ENCODE measurements around the gene ZMPSTE24. TPM values are rescaled to one million over a fixed set of nuclear protein-coding genes. Genes with fewer than 3 reads are reported as not detected.

ZMPSTE24 gene
- total and polyA plus RNA-seq, 10 of the 15 experiments (the other 5 are each of a cell fraction or from before 2014, with no cell fraction given), result 21.5 to 84.4 (median 43.6) TPM

- TF ChIP-seq ETV6 (conservative IDR thresholded peaks at IDR 0.05 in 1 of 2, IDR thresholded peaks at IDR 0.05 in 1 of 2; ENCODE audit: borderline replicate concordance in 1 of 2, low read depth in 1 of 2) (no peak), SUPT20H (IDR thresholded peaks at IDR 0.05; ENCODE audit: borderline replicate concordance, control insufficient read depth, low read depth, low read length) (no peak), ZNF384 (IDR thresholded peaks at IDR 0.05; ENCODE audit: borderline replicate concordance, low read depth, low read length) (no peak), BACH1 (IDR thresholded peaks at IDR 0.05; ENCODE audit: borderline replicate concordance) (peak; percentile 39; the same call in 1 of the 2 replicates), BMI1 (IDR thresholded peaks at IDR 0.05; ENCODE audit: borderline replicate concordance) (no peak), ZNF207 (IDR thresholded peaks at IDR 0.05; ENCODE audit: borderline replicate concordance) (no peak), SMC3 (IDR thresholded peaks at IDR 0.05; ENCODE audit: borderline replicate concordance, low read length) (peak; percentile 74)
These were observed 57.3 kb downstream of the ZMPSTE24 start (continued) for GRCh38 chr1:40315239-40315794.

DNA sequence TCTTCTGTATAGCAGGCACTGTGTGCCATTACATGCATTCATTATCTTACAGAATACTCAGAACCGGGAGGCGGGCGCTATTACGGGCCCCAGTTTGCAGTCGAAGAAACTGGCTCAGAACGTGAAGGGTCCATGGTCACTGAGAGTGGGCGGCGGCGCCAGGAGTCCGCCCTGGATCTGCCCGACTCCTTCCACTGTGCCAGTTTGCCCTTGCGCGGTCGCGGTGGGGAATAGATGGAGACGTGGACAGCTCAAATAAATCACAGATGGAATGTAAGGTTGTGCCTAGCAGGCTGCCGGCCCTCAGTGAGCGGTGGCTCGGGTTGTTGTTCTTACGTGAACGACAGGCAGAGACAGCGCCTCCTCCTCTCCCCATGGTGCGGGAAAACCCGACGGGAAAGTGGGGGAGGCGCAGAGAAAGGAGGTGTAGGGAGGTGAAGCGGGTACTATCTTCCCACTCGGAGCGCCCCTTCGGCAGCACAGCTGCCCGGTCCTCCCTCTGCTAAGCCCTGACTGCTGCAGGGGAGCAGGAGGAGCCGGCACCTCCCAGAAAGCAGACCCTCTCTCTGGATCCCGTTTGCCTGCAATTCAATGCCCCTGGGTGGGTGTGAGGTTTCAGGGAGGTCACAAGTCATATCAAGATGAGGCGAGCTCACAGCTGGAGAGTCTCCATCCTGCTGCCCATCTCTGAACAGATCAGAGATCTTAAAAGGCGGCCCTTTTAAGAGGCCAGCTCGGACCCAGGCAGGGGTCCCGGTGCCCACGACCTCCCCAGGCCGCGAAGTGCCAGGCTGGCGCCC is 58.0 kb downstream of the ZMPSTE24 start:
- Histone ChIP-seq H4K20me1 (ENCODE audit: control insufficient read depth, insufficient read depth) (no peaks in the 10 kb centered on the region), H3K27me3 (replicated peaks in 1 of 2; ENCODE audit: control insufficient read depth in 2 of 2, insufficient read depth in 2 of 2, low read length in 1 of 2) (peaks cover 4 to 9% of the 10 kb centered on the region in 2 experiments; a peak in 3 of 4 replicates), H3K27ac (ENCODE audit: control insufficient read depth, insufficient read depth) (no peak overlapping the region; the same call in 1 of the 2 replicates), H3K4me3 (peak overlapping the region; percentile 70), H3K9me3 (replicated peaks; ENCODE audit: control insufficient read depth, insufficient read depth, low read length) (no peaks in the 10 kb centered on the region), H3K4me1 (ENCODE audit: control insufficient read depth, insufficient read depth, low read length) (peaks cover 41% of the 10 kb centered on the region), H3K9ac (ENCODE audit: control insufficient read depth, insufficient read depth, low read length) (peak overlapping the region; percentile 49), H3K79me2 (ENCODE audit: control insufficient read depth, insufficient read depth, low read length) (peaks cover 5% of the 10 kb centered on the region), H2AFZ (ENCODE audit: control insufficient read depth, low read depth, low read length) (peak overlapping the region; percentile 90), H3K36me3 (ENCODE audit: control insufficient read depth in 2 of 2, insufficient read depth in 2 of 2, low read length in 1 of 2) (no peaks in the 10 kb centered on the region), H3K4me2 (ENCODE audit: control insufficient read depth, insufficient read depth) (peak overlapping the region; percentile 93)
- ATAC-seq (peak; percentile 8), FAIRE-seq (peak; percentile 27), DNase-seq (ENCODE audit: low read depth, low spot score) (no peak)
- ChIA-PET SMC1A (ENCODE audit: uncharacterized antibody, unreplicated experiment) (interaction anchor here (0.8 to 9.0 kb wide), 27 partner anchors 17 to 231 kb away, joined by 3 to 84 read pairs (median 6); partner anchors contain the start of gene SMAP2), RAD21 (ENCODE audit: unreplicated experiment) (interaction anchor here (0.7 to 6.0 kb wide), 19 partner anchors 21 to 171 kb away, joined by 3 to 81 read pairs (median 8); partner anchors contain the start of genes RLF, SMAP2 and ZMPSTE24), POLR2A (interaction anchor here (0.5 to 4.2 kb wide), 16 partner anchors 23 to 251 kb away, joined by 3 to 21 read pairs (median 4); partner anchors contain the start of gene SMAP2), CTCF (interaction anchor here (0.5 to 10.0 kb wide), 42 partner anchors 21 to 452 kb away, joined by 3 to 170 read pairs (median 5); partner anchors contain the start of genes SMAP2, ZMPSTE24 and ZNF684)
- 8% methylated on average over 36 of the region's 41 CpGs for WGBS (ENCODE audit: insufficient coverage, insufficient replicate concordance, low lambda C conversion rate, missing lambda C conversion rate)
- in situ Hi-C loops (cut with MboI) (no loop called here), intact Hi-C loops (cut with micrococcal nuclease; ENCODE audit: unreplicated experiment) (loop anchor here (1.0 to 2.0 kb wide), 2 partner anchors 58 to 163 kb away; partner anchors contain the start of gene ZMPSTE24)
- BruUV-seq (replicated peaks), result no TSS peak
- TF ChIP-seq EZH2 (IDR thresholded peaks at IDR 0.05; ENCODE audit: borderline replicate concordance, control insufficient read depth, low read depth, low read length) (no peak), EED (IDR thresholded peaks at IDR 0.05; ENCODE audit: low read depth) (peak; percentile 14; the same call in 1 of the 2 replicates), ZNF217 (IDR thresholded peaks at IDR 0.05) (no peak), SMAD1 (IDR thresholded peaks at IDR 0.05; ENCODE audit: low read depth, partially characterized antibody) (no peak), IKZF1 (conservative IDR thresholded peaks at IDR 0.05) (peak; percentile 69; the same call in 1 of the 2 replicates), BRCA1 (IDR thresholded peaks at IDR 0.05; ENCODE audit: low read depth, low read length) (no peak), FOXK2 (IDR thresholded peaks at IDR 0.05) (no peak), STAT3 (IDR thresholded peaks at IDR 0.05; ENCODE audit: low read depth, low read length) (no peak), ZNF24 (IDR thresholded peaks at IDR 0.05) (no peak), FOXM1 (IDR thresholded peaks at IDR 0.05; ENCODE audit: low read depth, low read length) (no peak), CBX5 (IDR thresholded peaks at IDR 0.05; ENCODE audit: low read depth) (no peak)
- TF ChIP-seq, protein P1, sequence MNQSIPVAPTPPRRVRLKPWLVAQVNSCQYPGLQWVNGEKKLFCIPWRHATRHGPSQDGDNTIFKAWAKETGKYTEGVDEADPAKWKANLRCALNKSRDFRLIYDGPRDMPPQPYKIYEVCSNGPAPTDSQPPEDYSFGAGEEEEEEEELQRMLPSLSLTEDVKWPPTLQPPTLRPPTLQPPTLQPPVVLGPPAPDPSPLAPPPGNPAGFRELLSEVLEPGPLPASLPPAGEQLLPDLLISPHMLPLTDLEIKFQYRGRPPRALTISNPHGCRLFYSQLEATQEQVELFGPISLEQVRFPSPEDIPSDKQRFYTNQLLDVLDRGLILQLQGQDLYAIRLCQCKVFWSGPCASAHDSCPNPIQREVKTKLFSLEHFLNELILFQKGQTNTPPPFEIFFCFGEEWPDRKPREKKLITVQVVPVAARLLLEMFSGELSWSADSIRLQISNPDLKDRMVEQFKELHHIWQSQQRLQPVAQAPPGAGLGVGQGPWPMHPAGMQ (IDR thresholded peaks at IDR 0.05; ENCODE audit: borderline replicate concordance), result no peak
